AG10803 (cell line): Measurements from ENCODE around the gene KRT73.

Source experiments
- DNase-seq: peaks from one replicate; pipeline ENCODE4 v3.0.0; 2010; ENCODE audit warnings: low read depth
- H3K4me3 ChIP-seq: 2 replicates; pipeline ENCODE4 v1.5.1; 2011; ENCODE audit warnings: mild to moderate bottlenecking, low read length, control low read depth
- CTCF ChIP-seq: conservative IDR thresholded peaks from 2 replicates; pipeline ENCODE4 v1.5.1; 2011; ENCODE audit warnings: mild to moderate bottlenecking, low read length, control low read depth, inconsistent platforms

KRT73 gene

GRCh38 chr12:52636592-52637258, 18.4 kb upstream of the KRT73 start:
- no peak overlapping the region for H3K4me3 ChIP-seq
- no peak for DNase-seq
- no peak for TF ChIP-seq CTCF

GRCh38 chr12:52636189-52636588, 17.8 kb upstream of the KRT73 start:
- no peak for TF ChIP-seq CTCF
- H3K4me3 ChIP-seq: no peak overlapping the region
- DNase-seq: no peak

GRCh38 chr12:52634266-52635056, 16.1 kb upstream of the KRT73 start:
- H3K4me3 ChIP-seq: no peak overlapping the region
- TF ChIP-seq CTCF: no peak
- DNase-seq: no peak

GRCh38 chr12:52633383-52633782, 15.0 kb upstream of the KRT73 start:
- H3K4me3 ChIP-seq: no peak overlapping the region
- no peak for DNase-seq
- no peak for TF ChIP-seq CTCF

GRCh38 chr12:52632656-52633055, 14.3 kb upstream of the KRT73 start:
- no peak for DNase-seq
- TF ChIP-seq CTCF: no peak
- no peak overlapping the region for H3K4me3 ChIP-seq

GRCh38 chr12:52631676-52632459, 13.5 kb upstream of the KRT73 start:
- no peak for TF ChIP-seq CTCF
- no peak for DNase-seq
- H3K4me3 ChIP-seq: no peak overlapping the region
